GM23338 (cell line): ENCODE data around the gene NUF2. TPM values are rescaled to one million over a fixed set of nuclear protein-coding genes. Genes with fewer than 3 reads are reported as not detected.

Experiments
- ATAC-seq: fragments of 200-7000 bp; cut with Tn5 transposase; 3 replicates; pipeline ENCODE4 v1.9.1; 2020
- DNase-seq: peaks from one replicate; pipeline ENCODE4 v3.0.0-alpha.2; 2015; ENCODE audit warnings: low spot score
- H2AFZ ChIP-seq: fragments of 200-600 bp; sonication (generic); 2 replicates; pipeline ENCODE4 v1.8.0; 2016; ENCODE audit warnings: antibody characterized with exemption, mild to moderate bottlenecking, moderate library complexity
- H3F3A ChIP-seq: fragments of 200-600 bp; sonication (generic); replicated peaks from 2 replicates; pipeline ENCODE4 v1.8.0; 2017; ENCODE audit warnings: antibody characterized with exemption, mixed run types, low read depth
- H3K27ac ChIP-seq: fragments of 200-600 bp; sonication (generic); 2 replicates; pipeline ENCODE4 v1.6.1; 2016; ENCODE audit warnings: low read depth
- H3K27me3 ChIP-seq: fragments of 200-600 bp; sonication (generic); 2 replicates; pipeline ENCODE4 v1.8.0; 2016; ENCODE audit warnings: mild to moderate bottlenecking, mixed run types, moderate library complexity; ENCODE audit not compliant: insufficient read depth
- H3K36me3 ChIP-seq: fragments of 200-600 bp; sonication (generic); 2 replicates; pipeline ENCODE4 v1.8.0; 2016; ENCODE audit warnings: mild to moderate bottlenecking; ENCODE audit not compliant: insufficient read depth
- H3K4me1 ChIP-seq: fragments of 200-600 bp; sonication (generic); 2 replicates; pipeline ENCODE4 v1.8.0; 2016; ENCODE audit warnings: mild to moderate bottlenecking, moderate library complexity; ENCODE audit not compliant: insufficient read depth
- H3K4me2 ChIP-seq: fragments of 200-600 bp; sonication (generic); 2 replicates; pipeline ENCODE4 v1.7.1; 2017; ENCODE audit warnings: mixed run types
- H3K4me3 ChIP-seq: fragments of 200-600 bp; sonication (generic); 2 replicates; pipeline ENCODE4 v1.6.1; 2016; ENCODE audit warnings: mixed run types
- H3K79me2 ChIP-seq: fragments of 200-600 bp; sonication (generic); replicated peaks from 2 replicates; pipeline ENCODE4 v1.8.0; 2017; ENCODE audit warnings: mild to moderate bottlenecking; ENCODE audit not compliant: insufficient read depth
- H3K9me2 ChIP-seq: fragments of 200-600 bp; sonication (generic); 2 replicates; pipeline ENCODE4 v1.8.0; 2017; ENCODE audit not compliant: insufficient read depth
- H4K20me1 ChIP-seq: fragments of 200-600 bp; sonication (generic); replicated peaks from 2 replicates; pipeline ENCODE4 v1.8.0; 2017; ENCODE audit warnings: mild to moderate bottlenecking; ENCODE audit not compliant: insufficient read depth
- H3K27ac Mint-ChIP-seq: 2 replicates; pipeline ENCODE4 v1.8.0; 2020; ENCODE audit warnings: inconsistent platforms, mild to moderate bottlenecking, moderate library complexity, mixed read lengths
- H3K27me3 Mint-ChIP-seq: 3 replicates; pipeline ENCODE4 v1.8.0; 2022; ENCODE audit warnings: low read depth, mild to moderate bottlenecking, moderate library complexity, mixed read lengths, inconsistent platforms; ENCODE audit not compliant: insufficient read depth, poor library complexity
- H3K36me3 Mint-ChIP-seq: 3 replicates; pipeline ENCODE4 v1.8.0; 2021; ENCODE audit warnings: low read depth, mild to moderate bottlenecking, inconsistent platforms, moderate library complexity, mixed read lengths
- H3K4me1 Mint-ChIP-seq: 3 replicates; pipeline ENCODE4 v1.8.0; 2020; ENCODE audit warnings: mild to moderate bottlenecking, inconsistent platforms, mixed read lengths
- H3K4me3 Mint-ChIP-seq: 3 replicates; pipeline ENCODE4 v1.8.0; 2021; ENCODE audit warnings: moderate library complexity, mild to moderate bottlenecking, inconsistent platforms, mixed read lengths
- H3K9me3 Mint-ChIP-seq: 3 replicates; pipeline ENCODE4 v1.8.0; 2020; ENCODE audit warnings: moderate library complexity, mild to moderate bottlenecking, inconsistent platforms, mixed read lengths
- CTCF ChIP-seq, 2 experiments: fragments of 200-600 bp in 1 of 2; sonication (generic) in 1 of 2; conservative IDR thresholded peaks; 2 replicates each; pipeline versions ENCODE4 v1.5.1 to v1.6.1; 2016 to 2017; ENCODE audit warnings: antibody characterized with exemption in 2 of 2, low read depth in 2 of 2, mild to moderate bottlenecking in 2 of 2, moderate library complexity in 1 of 2
- EZH2 ChIP-seq: fragments of 200-600 bp; sonication (generic); IDR thresholded peaks from one replicate; pipeline ENCODE4 v1.8.0; 2017; ENCODE audit warnings: antibody characterized with exemption, mild to moderate bottlenecking, low read depth; ENCODE audit not compliant: unreplicated experiment
- EZH2phosphoT487 ChIP-seq: fragments of 200-600 bp; sonication (generic); IDR thresholded peaks from one replicate; pipeline ENCODE4 v1.8.1; 2018; ENCODE audit warnings: antibody characterized with exemption; ENCODE audit not compliant: unreplicated experiment
- NANOG ChIP-seq: IDR thresholded peaks from 2 replicates; pipeline ENCODE4 v1.6.1; 2016; ENCODE audit warnings: antibody characterized with exemption, borderline replicate concordance
- POLR2AphosphoS5 ChIP-seq: IDR thresholded peaks from 2 replicates; pipeline ENCODE4 v1.6.1; 2016; ENCODE audit warnings: antibody characterized with exemption, low read depth
- REST ChIP-seq: IDR thresholded peaks from one replicate; pipeline ENCODE4 v1.6.1; 2018; ENCODE audit warnings: antibody characterized with exemption; ENCODE audit not compliant: unreplicated experiment
- STAT1 ChIP-seq: IDR thresholded peaks from one replicate; pipeline ENCODE4 v1.6.1; 2016; ENCODE audit warnings: antibody characterized with exemption; ENCODE audit not compliant: unreplicated experiment
- ZNF331 ChIP-seq: fragments of 250-450 bp; sonication (Bioruptor Pico); IDR thresholded peaks from 2 replicates; pipeline ENCODE4 v1.5.0; 2020; ENCODE audit warnings: low read depth, mild to moderate bottlenecking, moderate library complexity
- ZNF462 ChIP-seq: fragments of 250-450 bp; sonication (Bioruptor Pico); IDR thresholded peaks from 2 replicates; pipeline ENCODE4 v1.5.0; 2020; ENCODE audit warnings: mild to moderate bottlenecking, moderate library complexity
- polyA plus RNA-seq: library from polyadenylated mRNA; unstranded; fragments of >200 nt; fragmentation: Nextera tagmentation; extraction: Ambion mirVana; gene quantifications from 2 replicates; pipeline ENCODE4 v1.2.1, GENCODE V29; 2016
- total RNA-seq: library from RNA; depleted of rRNA; stranded (reverse); fragments of >200 nt; shearing (Covaris generic); gene quantifications from 2 replicates; pipeline ENCODE4 v1.2.3, GENCODE V29; 2014

Gene NUF2
- total and polyA plus RNA-seq, 2 experiments from 2014 or later: 21.7 to 51.4 TPM

- Histone ChIP-seq H3K27ac (no peak overlapping the region), H2AFZ (no peak overlapping the region), H3F3A (no peaks in the 10 kb centered on the region), H3K27me3 (no peaks in the 10 kb centered on the region), H3K79me2 (no peaks in the 10 kb centered on the region), H3K4me1 (no peaks in the 10 kb centered on the region), H3K4me2 (no peak overlapping the region), H4K20me1 (no peaks in the 10 kb centered on the region), H3K4me3 (no peak overlapping the region), H3K9me2 (no peaks in the 10 kb centered on the region), H3K36me3 (no peaks in the 10 kb centered on the region)
- no peak overlapping the region; the same call in 1 of the 2 replicates for H3K27ac Mint-ChIP-seq
- H3K27me3 Mint-ChIP-seq: no peaks in the 10 kb centered on the region
- ATAC-seq (no peak), DNase-seq (no peak)
- H3K36me3 Mint-ChIP-seq: peaks cover 6% of the 10 kb centered on the region; the same call in 1 of the 3 replicates
- H3K4me1 Mint-ChIP-seq: no peaks in the 10 kb centered on the region
- TF ChIP-seq CTCF (conservative IDR thresholded peaks at IDR 0.05; ENCODE audit: low read depth in 2 of 2) (no peak), NANOG (no peak), STAT1 (no peak), POLR2AphosphoS5 (no peak), REST (no peak), EZH2 (no peak), EZH2phosphoT487 (no peak)
- no peak overlapping the region for H3K4me3 Mint-ChIP-seq
- H3K9me3 Mint-ChIP-seq: 0 out of 3 replicates have a peak, but pooled peaks cover under 1% of the 10 kb centered on the region
Observed at GRCh38 chr1:163307479-163308171, 14.1 kb upstream of the NUF2 start.

GRCh38 chr1:163308811-163309210 is 12.9 kb upstream of the NUF2 start:
- Histone ChIP-seq H4K20me1 (no peaks in the 10 kb centered on the region), H3K27me3 (no peaks in the 10 kb centered on the region), H3K27ac (no peak overlapping the region), H2AFZ (no peak overlapping the region), H3F3A (no peaks in the 10 kb centered on the region), H3K4me2 (no peak overlapping the region), H3K4me1 (no peaks in the 10 kb centered on the region), H3K4me3 (no peak overlapping the region), H3K36me3 (no peaks in the 10 kb centered on the region), H3K9me2 (no peaks in the 10 kb centered on the region), H3K79me2 (no peaks in the 10 kb centered on the region)
- Mint-ChIP-seq H3K27ac (no peak overlapping the region), H3K27me3 (no peaks in the 10 kb centered on the region), H3K4me3 (no peak overlapping the region), H3K36me3 (peaks cover 2% of the 10 kb centered on the region; the same call in 1 of the 3 replicates), H3K4me1 (no peaks in the 10 kb centered on the region), H3K9me3 (no peaks in the 10 kb centered on the region)
- ATAC-seq (no peak), DNase-seq (no peak)
- TF ChIP-seq EZH2: no peak
- TF ChIP-seq ZNF462 (CRISPR knock-in tag): no peak
- no peak for TF ChIP-seq ZNF331 (CRISPR knock-in tag)
- TF ChIP-seq NANOG: no peak
- TF ChIP-seq STAT1: no peak
